ENCODE data around the gene SLCO2B1.

Gene SLCO2B1

GRCh38 chr11:75229466-75229865 is 78.6 kb downstream of the SLCO2B1 start:
- no peak for DNase-seq

GRCh38 chr11:75230621-75231020 is 79.7 kb downstream of the SLCO2B1 start:
- DNase-seq: no peak

- no peak for DNase-seq
Measured at GRCh38 chr11:75233754-75234172, 82.9 kb downstream of the SLCO2B1 start.

GRCh38 chr11:75236062-75236461 is 85.2 kb downstream of the SLCO2B1 start:
- DNase-seq: no peak

- no peak for DNase-seq
Measured at GRCh38 chr11:75237050-75237449, 86.1 kb downstream of the SLCO2B1 start.

GRCh38 chr11:75238595-75239440 is 87.9 kb downstream of the SLCO2B1 start:
- no peak for DNase-seq

- no peak for DNase-seq
Measured at GRCh38 chr11:75239531-75240290, 88.8 kb downstream of the SLCO2B1 start.

GRCh38 chr11:75240311-75241035 is 89.6 kb downstream of the SLCO2B1 start, which contains the start of gene TPBGL:
TPBGL (plus strand) TSS chr11:75240774; CDS start chr11:75241050, 276 bp downstream.
- DNase-seq: peak; percentile 26 to 41

- peak; percentile 89 to 91 for DNase-seq
Measured at GRCh38 chr11:75241036-75241905, 90.4 kb downstream of the SLCO2B1 start.

- no peak for DNase-seq
Measured at GRCh38 chr11:75241906-75242644, 91.2 kb downstream of the SLCO2B1 start.

GRCh38 chr11:75242722-75243600 is 92.1 kb downstream of the SLCO2B1 start:
- no peak for DNase-seq

GRCh38 chr11:75244052-75244814 is 93.3 kb downstream of the SLCO2B1 start:
- no peak for DNase-seq

- DNase-seq: no peak
Measured at GRCh38 chr11:75245356-75246005, 94.6 kb downstream of the SLCO2B1 start.

- no peak for DNase-seq
Measured at GRCh38 chr11:75246006-75246670, 95.2 kb downstream of the SLCO2B1 start.

GRCh38 chr11:75246671-75247350 is 95.9 kb downstream of the SLCO2B1 start:
- DNase-seq: no peak

- DNase-seq: no peak
Measured at GRCh38 chr11:75248924-75249256, 98.0 kb downstream of the SLCO2B1 start.

GRCh38 chr11:75249704-75250103 is 98.8 kb downstream of the SLCO2B1 start:
- no peak for DNase-seq

GRCh38 chr11:75254326-75254725 is 103.4 kb downstream of the SLCO2B1 start:
- DNase-seq: no peak

Data from stimulated activated CD4-positive, alpha-beta T cell treated with anti-CD3 and anti-CD28 coated beads, Interleukin-2, amount 100 ng/mL, for 24 hours (primary cell).